GM12872 (cell line): ENCODE results near the gene KEAP1.
A peak's percentile ranks its signal among the peaks of the same experiment; 100 is the strongest.

Experiments used
- TF ChIP-seq, protein P1 (sequence below): IDR thresholded peaks from 3 replicates; pipeline ENCODE4 v1.5.1; 2011; ENCODE audit warnings: low read depth, mild to moderate bottlenecking, low read length, moderate library complexity; ENCODE audit not compliant: insufficient read depth

The KEAP1 gene

GRCh38 chr19:10518444-10519361 lies 15.5 kb upstream of the KEAP1 start:
- TF ChIP-seq, protein P1, sequence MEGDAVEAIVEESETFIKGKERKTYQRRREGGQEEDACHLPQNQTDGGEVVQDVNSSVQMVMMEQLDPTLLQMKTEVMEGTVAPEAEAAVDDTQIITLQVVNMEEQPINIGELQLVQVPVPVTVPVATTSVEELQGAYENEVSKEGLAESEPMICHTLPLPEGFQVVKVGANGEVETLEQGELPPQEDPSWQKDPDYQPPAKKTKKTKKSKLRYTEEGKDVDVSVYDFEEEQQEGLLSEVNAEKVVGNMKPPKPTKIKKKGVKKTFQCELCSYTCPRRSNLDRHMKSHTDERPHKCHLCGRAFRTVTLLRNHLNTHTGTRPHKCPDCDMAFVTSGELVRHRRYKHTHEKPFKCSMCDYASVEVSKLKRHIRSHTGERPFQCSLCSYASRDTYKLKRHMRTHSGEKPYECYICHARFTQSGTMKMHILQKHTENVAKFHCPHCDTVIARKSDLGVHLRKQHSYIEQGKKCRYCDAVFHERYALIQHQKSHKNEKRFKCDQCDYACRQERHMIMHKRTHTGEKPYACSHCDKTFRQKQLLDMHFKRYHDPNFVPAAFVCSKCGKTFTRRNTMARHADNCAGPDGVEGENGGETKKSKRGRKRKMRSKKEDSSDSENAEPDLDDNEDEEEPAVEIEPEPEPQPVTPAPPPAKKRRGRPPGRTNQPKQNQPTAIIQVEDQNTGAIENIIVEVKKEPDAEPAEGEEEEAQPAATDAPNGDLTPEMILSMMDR, result no peak

- TF ChIP-seq, protein P1, result no peak
These were observed 14.7 kb upstream of the KEAP1 start for GRCh38 chr19:10517760-10518443.

GRCh38 chr19:10517361-10517759 lies 14.2 kb upstream of the KEAP1 start, which contains the start of gene S1PR5:
Gene S1PR5, minus strand, starts transcription at chr19:10517447. Its CDS starts 2,436 bp downstream, at chr19:10515011.
- TF ChIP-seq, protein P1, result no peak

DNA sequence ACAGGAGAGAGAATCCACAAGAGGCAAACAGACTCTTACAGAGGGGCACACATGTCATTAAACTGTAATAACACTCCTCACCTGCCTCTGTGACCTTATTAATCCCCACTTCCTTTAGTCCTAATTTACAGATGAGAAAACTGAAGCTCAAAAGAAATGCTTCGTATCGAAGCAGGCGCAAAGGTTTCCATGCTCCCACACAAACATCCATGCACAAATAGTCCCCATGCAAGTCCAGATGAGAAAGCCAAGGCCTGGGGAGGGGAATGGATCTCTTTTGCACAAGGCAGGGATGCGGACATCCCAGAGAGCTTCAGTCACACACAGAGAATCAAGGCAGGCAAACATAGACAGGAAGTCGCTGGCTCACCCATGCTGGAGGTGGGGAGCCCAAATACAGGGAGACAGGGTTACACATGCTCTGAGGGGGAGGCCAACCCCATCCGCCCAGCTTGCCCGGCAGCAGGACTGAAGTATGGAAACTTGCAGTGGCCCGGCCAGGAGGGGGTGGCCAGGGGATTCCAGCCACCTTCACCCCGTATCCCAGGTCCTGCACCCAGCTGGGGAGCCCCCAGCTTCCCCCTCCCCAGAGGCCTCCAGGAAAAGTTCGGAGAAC lies 13.6 kb upstream of the KEAP1 start:
- TF ChIP-seq, protein P1, result no peak

DNA sequence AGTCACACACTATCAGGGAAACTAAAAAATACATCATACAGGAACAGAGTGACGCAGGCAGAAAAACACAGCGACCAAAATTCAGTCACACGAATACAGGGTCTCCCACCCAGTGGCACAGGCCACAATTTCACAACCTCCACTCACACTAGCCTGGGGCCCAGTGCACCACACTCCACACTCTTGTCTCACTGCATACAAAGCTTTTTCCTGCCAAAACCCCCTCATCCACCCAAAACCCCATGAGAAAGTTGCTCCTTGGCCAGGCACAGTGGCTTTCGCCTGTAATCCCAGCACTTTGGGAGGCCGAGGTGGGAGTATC lies 12.9 kb upstream of the KEAP1 start:
- TF ChIP-seq, protein P1, result no peak

GRCh38 chr19:10514211-10515145 lies 11.3 kb upstream of the KEAP1 start:
- TF ChIP-seq, protein P1, result peak; percentile 36; the same call in 1 of the 3 replicates
